ENCODE results near the gene ZNF892. TPM values are rescaled to one million over a fixed set of nuclear protein-coding genes. Genes with fewer than 3 reads are reported as not detected.
A peak's percentile ranks its signal among the peaks of the same experiment; 100 is the strongest.

ZNF892 gene
- total and polyA plus RNA-seq, 9 of the 15 experiments (the other 6 are each of a cell fraction or from before 2014, with no cell fraction given) = 0.07 to 0.13 (median 0.09) TPM; not detected in 6

DNA sequence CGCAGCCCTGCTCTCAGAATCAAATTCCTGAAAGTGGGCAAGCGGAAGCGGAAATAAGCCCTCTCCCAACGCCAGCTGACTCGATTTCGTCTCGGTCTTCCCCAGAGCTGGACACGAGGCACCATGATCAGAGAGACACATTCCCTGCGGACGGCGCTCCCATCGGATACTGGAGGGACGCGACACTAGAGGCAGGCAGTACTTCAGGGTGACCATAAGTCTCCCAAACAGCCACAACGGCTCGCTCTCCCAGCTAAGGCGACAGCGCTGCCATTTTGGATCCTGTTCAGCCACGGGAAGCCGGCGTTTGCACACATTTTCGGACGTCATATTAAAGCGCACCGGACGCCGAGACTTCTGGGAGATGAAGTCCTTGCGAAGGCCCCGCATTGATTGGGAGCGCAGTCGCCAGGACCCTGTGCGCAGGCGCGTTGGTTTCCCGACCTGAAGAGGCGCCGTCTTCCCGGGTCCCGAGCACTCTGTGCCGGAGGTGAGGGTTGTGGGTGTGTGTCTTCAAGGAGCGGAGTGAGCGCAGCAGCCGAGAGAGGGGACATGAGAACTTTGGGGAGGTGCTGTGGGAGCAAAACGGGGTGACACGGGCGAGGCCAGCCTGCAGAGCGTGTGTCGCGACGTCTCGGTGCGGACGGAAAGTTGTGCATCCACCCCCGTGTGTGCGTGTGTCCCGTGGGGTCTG is 41.8 kb upstream of the ZNF892 start, which contains the start of gene ZNF2 (continued):
- TF ChIP-seq, protein P1, sequence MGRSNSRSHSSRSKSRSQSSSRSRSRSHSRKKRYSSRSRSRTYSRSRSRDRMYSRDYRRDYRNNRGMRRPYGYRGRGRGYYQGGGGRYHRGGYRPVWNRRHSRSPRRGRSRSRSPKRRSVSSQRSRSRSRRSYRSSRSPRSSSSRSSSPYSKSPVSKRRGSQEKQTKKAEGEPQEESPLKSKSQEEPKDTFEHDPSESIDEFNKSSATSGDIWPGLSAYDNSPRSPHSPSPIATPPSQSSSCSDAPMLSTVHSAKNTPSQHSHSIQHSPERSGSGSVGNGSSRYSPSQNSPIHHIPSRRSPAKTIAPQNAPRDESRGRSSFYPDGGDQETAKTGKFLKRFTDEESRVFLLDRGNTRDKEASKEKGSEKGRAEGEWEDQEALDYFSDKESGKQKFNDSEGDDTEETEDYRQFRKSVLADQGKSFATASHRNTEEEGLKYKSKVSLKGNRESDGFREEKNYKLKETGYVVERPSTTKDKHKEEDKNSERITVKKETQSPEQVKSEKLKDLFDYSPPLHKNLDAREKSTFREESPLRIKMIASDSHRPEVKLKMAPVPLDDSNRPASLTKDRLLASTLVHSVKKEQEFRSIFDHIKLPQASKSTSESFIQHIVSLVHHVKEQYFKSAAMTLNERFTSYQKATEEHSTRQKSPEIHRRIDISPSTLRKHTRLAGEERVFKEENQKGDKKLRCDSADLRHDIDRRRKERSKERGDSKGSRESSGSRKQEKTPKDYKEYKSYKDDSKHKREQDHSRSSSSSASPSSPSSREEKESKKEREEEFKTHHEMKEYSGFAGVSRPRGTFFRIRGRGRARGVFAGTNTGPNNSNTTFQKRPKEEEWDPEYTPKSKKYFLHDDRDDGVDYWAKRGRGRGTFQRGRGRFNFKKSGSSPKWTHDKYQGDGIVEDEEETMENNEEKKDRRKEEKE (IDR thresholded peaks at IDR 0.05; ENCODE audit: borderline replicate concordance in 1 of 2, control insufficient read depth in 1 of 2, low read depth in 2 of 2, low read length in 1 of 2) = no peak
- TF ChIP-seq ZC3H11A (IDR thresholded peaks at IDR 0.05; ENCODE audit: low read depth, low read length) = no peak
- TF ChIP-seq, protein P2, sequence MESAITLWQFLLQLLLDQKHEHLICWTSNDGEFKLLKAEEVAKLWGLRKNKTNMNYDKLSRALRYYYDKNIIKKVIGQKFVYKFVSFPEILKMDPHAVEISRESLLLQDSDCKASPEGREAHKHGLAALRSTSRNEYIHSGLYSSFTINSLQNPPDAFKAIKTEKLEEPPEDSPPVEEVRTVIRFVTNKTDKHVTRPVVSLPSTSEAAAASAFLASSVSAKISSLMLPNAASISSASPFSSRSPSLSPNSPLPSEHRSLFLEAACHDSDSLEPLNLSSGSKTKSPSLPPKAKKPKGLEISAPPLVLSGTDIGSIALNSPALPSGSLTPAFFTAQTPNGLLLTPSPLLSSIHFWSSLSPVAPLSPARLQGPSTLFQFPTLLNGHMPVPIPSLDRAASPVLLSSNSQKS (CRISPR knock-in tag; IDR thresholded peaks at IDR 0.05) = no peak
- TF ChIP-seq, protein P3, sequence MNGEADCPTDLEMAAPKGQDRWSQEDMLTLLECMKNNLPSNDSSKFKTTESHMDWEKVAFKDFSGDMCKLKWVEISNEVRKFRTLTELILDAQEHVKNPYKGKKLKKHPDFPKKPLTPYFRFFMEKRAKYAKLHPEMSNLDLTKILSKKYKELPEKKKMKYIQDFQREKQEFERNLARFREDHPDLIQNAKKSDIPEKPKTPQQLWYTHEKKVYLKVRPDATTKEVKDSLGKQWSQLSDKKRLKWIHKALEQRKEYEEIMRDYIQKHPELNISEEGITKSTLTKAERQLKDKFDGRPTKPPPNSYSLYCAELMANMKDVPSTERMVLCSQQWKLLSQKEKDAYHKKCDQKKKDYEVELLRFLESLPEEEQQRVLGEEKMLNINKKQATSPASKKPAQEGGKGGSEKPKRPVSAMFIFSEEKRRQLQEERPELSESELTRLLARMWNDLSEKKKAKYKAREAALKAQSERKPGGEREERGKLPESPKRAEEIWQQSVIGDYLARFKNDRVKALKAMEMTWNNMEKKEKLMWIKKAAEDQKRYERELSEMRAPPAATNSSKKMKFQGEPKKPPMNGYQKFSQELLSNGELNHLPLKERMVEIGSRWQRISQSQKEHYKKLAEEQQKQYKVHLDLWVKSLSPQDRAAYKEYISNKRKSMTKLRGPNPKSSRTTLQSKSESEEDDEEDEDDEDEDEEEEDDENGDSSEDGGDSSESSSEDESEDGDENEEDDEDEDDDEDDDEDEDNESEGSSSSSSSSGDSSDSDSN (IDR thresholded peaks at IDR 0.05; ENCODE audit: borderline replicate concordance in 1 of 2, low read depth in 2 of 2, low read length in 2 of 2) = 0 out of 4 replicates have a peak, but pooled peaks of 1 of the 2 experiments have one; percentile 58
- peak; percentile 56 for TF ChIP-seq ETV1 (tag; conservative IDR thresholded peaks at IDR 0.05; ENCODE audit: low read depth)
- TF ChIP-seq SRF (CRISPR knock-in tag; IDR thresholded peaks at IDR 0.05) = peak in 1 of 2 experiments; percentile 49; a peak in 1 of 4 replicates
- TF ChIP-seq, protein P4, sequence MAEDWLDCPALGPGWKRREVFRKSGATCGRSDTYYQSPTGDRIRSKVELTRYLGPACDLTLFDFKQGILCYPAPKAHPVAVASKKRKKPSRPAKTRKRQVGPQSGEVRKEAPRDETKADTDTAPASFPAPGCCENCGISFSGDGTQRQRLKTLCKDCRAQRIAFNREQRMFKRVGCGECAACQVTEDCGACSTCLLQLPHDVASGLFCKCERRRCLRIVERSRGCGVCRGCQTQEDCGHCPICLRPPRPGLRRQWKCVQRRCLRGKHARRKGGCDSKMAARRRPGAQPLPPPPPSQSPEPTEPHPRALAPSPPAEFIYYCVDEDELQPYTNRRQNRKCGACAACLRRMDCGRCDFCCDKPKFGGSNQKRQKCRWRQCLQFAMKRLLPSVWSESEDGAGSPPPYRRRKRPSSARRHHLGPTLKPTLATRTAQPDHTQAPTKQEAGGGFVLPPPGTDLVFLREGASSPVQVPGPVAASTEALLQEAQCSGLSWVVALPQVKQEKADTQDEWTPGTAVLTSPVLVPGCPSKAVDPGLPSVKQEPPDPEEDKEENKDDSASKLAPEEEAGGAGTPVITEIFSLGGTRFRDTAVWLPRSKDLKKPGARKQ (CRISPR knock-in tag; IDR thresholded peaks at IDR 0.05) = no peak
- no peak for TF ChIP-seq ZNF586 (CRISPR knock-in tag; conservative IDR thresholded peaks at IDR 0.05)
- peak; percentile 81 for TF ChIP-seq MEIS2 (IDR thresholded peaks at IDR 0.05; ENCODE audit: partially characterized antibody)
- peak; percentile 46; the same call in 1 of the 2 replicates for TF ChIP-seq ESRRA (IDR thresholded peaks at IDR 0.05; ENCODE audit: borderline replicate concordance, low read depth)
- TF ChIP-seq CSDE1 (IDR thresholded peaks at IDR 0.05) = peak in 1 of 2 experiments; percentile 63; a peak in 2 of 4 replicates
- TF ChIP-seq, protein P5, sequence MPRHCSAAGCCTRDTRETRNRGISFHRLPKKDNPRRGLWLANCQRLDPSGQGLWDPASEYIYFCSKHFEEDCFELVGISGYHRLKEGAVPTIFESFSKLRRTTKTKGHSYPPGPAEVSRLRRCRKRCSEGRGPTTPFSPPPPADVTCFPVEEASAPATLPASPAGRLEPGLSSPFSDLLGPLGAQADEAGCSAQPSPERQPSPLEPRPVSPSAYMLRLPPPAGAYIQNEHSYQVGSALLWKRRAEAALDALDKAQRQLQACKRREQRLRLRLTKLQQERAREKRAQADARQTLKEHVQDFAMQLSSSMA (CRISPR knock-in tag; IDR thresholded peaks at IDR 0.05) = no peak
- peak; percentile 89 for TF ChIP-seq ATF7 (IDR thresholded peaks at IDR 0.05)
- TF ChIP-seq HNRNPLL (IDR thresholded peaks at IDR 0.05; ENCODE audit: low read depth, low read length, poor library complexity, severe bottlenecking) = peak; percentile 44
- TF ChIP-seq GTF2E2 (tag; IDR thresholded peaks at IDR 0.05) = peak; percentile 91
- peak; percentile 64; the same call in 1 of the 2 replicates for TF ChIP-seq NCOA1 (IDR thresholded peaks at IDR 0.05; ENCODE audit: low read depth)
- peak; percentile 53; the same call in 1 of the 2 replicates for TF ChIP-seq NR1H2 (CRISPR knock-in tag; IDR thresholded peaks at IDR 0.05)

All from K562 (cell line).